SK-N-MC (cell line): ENCODE results near the gene RTP1.
"Not testable (repeated sequence)": the region's sequence is repeated elsewhere in the genome, so short reads cannot be mapped to it uniquely, and the experiment has no call there.

Source experiments
- DNase-seq: peaks from one replicate; pipeline ENCODE4 v3.0.0-alpha.2; 2011; ENCODE audit warnings: low read depth, low spot score
- H3K27ac ChIP-seq: fragments of 200-600 bp; sonication (generic); 2 replicates; pipeline ENCODE4 v1.5.1; 2016; ENCODE audit warnings: mixed run types
- H3K36me3 ChIP-seq: fragments of 200-600 bp; sonication (generic); 2 replicates; pipeline ENCODE4 v1.6.1; 2017; ENCODE audit warnings: antibody characterized with exemption, low read length, mixed read lengths; ENCODE audit not compliant: insufficient read depth
- H3K4me3 ChIP-seq: fragments of 200-600 bp; sonication (generic); 2 replicates; pipeline ENCODE4 v1.5.1; 2016
- H3K9ac ChIP-seq: fragments of 200-600 bp; sonication (generic); 2 replicates; pipeline ENCODE4 v1.8.0; 2017; ENCODE audit warnings: mixed run types, mixed read lengths; ENCODE audit not compliant: insufficient read length
- H3K9me3 ChIP-seq: fragments of 200-600 bp; sonication (generic); 2 replicates; pipeline ENCODE4 v1.6.1; 2017; ENCODE audit warnings: low read depth, mild to moderate bottlenecking, antibody characterized with exemption, low read length, moderate library complexity, mixed read lengths
- EZH2 ChIP-seq: fragments of 200-600 bp; sonication (generic); IDR thresholded peaks from one replicate; pipeline ENCODE4 v1.6.1; 2017; ENCODE audit warnings: antibody characterized with exemption
- FOXP2 ChIP-seq: optimal IDR thresholded peaks from 2 replicates; pipeline ENCODE3; 2011; ENCODE audit warnings: mild to moderate bottlenecking, moderate library complexity; ENCODE audit not compliant: insufficient read depth; ENCODE audit errors: extremely low read length, control extremely low read depth
- POLR2AphosphoS5 ChIP-seq: IDR thresholded peaks from 2 replicates; pipeline ENCODE4 v1.6.1; 2012; ENCODE audit warnings: mild to moderate bottlenecking, low read depth, low read length, borderline replicate concordance

RTP1 gene

DNA sequence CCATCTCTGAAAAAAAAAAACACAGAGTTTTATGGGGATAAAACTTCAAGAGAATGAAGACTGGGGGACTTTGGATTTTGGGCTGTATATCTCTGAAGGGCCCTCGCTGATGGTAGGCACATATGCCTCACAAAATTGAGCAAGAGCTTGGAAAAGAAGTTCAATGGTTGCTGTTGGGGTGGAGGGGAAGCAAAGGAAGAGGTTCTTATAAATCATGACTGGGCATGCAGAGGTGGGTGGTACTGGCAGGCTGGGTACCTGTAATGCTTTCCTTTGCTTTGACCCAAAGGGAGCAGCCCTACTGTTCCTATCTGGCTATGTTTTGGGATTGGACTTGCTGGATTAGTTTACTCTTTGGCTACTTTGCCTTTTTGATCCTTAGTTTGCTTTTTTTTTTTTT, 6.0 kb upstream of the RTP1 start:
- H3K9me3 ChIP-seq: no peaks in the 10 kb centered on the region
- DNase-seq: no peak
- H3K36me3 ChIP-seq: no peaks in the 10 kb centered on the region
- TF ChIP-seq FOXP2 (no peak), EZH2 (no peak), POLR2AphosphoS5 (no peak)
- H3K9ac ChIP-seq: no peak overlapping the region
- H3K4me3 ChIP-seq: no peak overlapping the region
- H3K27ac ChIP-seq: no peak overlapping the region

DNA sequence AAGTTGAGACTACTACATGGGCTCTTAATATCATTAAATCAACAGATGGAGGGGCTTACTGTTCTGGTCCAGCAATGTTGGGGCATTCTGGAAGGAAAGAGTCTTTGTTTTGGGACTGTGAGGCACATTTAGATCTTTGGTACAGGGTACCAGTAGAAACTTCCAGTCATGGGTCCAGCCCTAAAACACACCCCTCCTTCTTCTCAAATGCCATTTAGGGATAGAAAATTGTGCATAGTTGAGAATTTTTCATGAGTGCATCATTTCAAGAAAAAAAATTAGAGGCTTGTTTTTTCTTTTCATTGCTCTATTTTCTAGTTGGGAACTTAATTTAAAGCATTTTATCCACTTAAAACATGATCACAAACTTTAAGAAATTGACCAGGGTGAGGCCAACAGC, 4.1 kb upstream of the RTP1 start:
- Histone ChIP-seq H3K9me3 (no peaks in the 10 kb centered on the region), H3K4me3 (no peak overlapping the region), H3K27ac (no peak overlapping the region), H3K36me3 (no peaks in the 10 kb centered on the region), H3K9ac (no peak overlapping the region)
- no peak for TF ChIP-seq POLR2AphosphoS5
- no peak for TF ChIP-seq FOXP2
- TF ChIP-seq EZH2: no peak
- DNase-seq: no peak

DNA sequence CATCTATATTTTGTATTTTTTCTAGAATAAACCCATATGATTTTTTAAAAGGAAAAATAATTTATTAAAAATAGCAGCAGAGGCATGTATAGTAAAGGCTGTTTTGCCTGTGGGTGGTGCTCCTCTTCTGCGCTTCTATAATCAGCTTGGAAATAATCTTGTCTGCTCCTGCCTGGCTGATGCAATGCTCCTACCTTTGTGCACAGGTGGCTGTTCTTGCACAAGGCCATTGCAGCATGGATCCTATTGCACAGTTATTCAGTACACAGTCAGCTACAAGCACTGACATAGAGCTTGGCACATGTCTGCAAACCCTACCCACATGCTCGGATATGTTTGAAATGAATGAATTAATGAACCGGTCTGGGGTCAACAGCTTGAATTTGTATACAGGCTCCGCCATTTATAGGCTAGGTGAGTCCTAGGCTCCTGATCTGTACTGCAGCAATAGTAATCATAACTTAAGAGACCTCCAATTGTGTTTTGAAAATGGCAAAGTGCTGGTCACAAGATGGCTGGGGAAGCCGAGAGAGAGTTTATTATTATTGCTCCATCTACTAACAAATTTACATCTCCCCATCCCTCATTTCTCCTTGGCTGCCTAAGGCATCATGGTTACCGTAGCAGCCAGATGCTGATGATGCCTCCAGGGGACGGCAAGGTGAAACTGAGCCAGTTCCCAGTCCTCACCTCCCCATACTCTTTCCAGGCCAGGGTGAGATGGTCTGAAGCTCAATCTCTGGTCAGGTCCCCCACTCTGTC, 532 bp upstream of the RTP1 start:
- Histone ChIP-seq H3K9ac (no peak overlapping the region), H3K27ac (no peak overlapping the region), H3K36me3 (no peaks in the 10 kb centered on the region), H3K9me3 (no peaks in the 10 kb centered on the region), H3K4me3 (no peak overlapping the region)
- no peak for TF ChIP-seq FOXP2
- no peak for DNase-seq

DNA sequence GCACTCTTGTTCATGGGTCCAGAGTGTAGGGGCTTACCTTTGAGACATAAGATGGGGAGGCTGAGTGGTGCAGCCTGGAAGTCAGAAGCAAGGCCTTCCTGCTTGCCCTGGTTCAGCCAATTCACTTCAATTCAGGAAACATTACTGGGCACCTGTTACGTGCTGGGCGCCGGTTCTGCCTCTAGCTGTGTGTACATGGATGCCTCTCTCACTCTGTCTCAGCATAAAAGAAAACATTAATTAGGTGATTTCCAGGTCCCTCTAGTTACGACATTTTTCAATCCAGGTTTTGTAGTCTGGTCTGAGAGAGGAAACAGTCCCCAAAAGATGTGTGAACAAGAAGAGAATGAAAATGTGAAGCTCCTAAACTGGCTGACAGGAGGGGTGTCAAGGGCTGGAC, 1.2 kb downstream of the RTP1 start:
- H3K9me3 ChIP-seq: no peaks in the 10 kb centered on the region
- H3K4me3 ChIP-seq: no peak overlapping the region
- H3K9ac ChIP-seq: no peak overlapping the region
- H3K36me3 ChIP-seq: no peaks in the 10 kb centered on the region
- DNase-seq: no peak
- TF ChIP-seq EZH2 (no peak), FOXP2 (no peak), POLR2AphosphoS5 (no peak)
- no peak overlapping the region for H3K27ac ChIP-seq

DNA sequence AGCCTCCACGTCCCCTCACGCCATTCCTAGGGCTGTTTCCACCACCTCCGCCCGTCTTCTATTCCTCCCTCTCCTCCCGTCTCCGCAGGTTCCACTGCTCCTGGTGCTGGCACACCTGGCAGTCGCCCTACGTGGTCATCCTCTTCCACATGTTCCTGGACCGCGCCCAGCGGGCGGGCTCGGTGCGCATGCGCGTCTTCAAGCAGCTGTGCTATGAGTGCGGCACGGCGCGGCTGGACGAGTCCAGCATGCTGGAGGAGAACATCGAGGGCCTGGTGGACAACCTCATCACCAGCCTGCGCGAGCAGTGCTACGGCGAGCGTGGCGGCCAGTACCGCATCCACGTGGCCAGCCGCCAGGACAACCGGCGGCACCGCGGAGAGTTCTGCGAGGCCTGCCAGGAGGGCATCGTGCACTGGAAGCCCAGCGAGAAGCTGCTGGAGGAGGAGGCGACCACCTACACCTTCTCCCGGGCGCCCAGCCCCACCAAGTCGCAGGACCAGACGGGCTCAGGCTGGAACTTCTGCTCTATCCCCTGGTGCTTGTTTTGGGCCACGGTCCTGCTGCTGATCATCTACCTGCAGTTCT, 2.3 kb downstream of the RTP1 start:
- not testable (repeated sequence) for DNase-seq, H3K4me3 ChIP-seq, H3K9me3 ChIP-seq, H3K36me3 ChIP-seq, H3K9ac ChIP-seq, H3K27ac ChIP-seq

DNA sequence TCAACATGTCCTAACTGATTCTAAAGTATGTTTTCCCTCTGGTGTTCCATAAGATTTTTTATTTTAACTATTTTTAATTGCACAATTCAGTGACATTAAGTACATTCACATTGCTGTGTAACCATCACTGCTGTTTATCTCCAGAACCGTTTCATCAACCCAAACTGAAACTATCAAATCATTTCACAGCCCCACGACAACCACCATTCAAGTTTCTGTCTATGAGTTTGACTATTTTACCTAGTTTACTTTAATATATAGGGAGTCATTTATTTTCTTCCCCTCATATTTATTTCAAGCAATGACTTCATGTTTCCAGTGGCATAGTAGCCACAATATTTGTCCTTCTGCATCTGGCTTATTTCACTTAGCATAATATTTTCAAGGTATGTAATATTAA, 8.4 kb downstream of the RTP1 start:
- H3K4me3 ChIP-seq: no peak overlapping the region
- no peak for DNase-seq
- no peak for TF ChIP-seq FOXP2
- no peak for TF ChIP-seq POLR2AphosphoS5
- TF ChIP-seq EZH2: no peak
- H3K9me3 ChIP-seq: no peaks in the 10 kb centered on the region
- no peak overlapping the region for H3K9ac ChIP-seq
- no peaks in the 10 kb centered on the region for H3K36me3 ChIP-seq
- no peak overlapping the region for H3K27ac ChIP-seq

DNA sequence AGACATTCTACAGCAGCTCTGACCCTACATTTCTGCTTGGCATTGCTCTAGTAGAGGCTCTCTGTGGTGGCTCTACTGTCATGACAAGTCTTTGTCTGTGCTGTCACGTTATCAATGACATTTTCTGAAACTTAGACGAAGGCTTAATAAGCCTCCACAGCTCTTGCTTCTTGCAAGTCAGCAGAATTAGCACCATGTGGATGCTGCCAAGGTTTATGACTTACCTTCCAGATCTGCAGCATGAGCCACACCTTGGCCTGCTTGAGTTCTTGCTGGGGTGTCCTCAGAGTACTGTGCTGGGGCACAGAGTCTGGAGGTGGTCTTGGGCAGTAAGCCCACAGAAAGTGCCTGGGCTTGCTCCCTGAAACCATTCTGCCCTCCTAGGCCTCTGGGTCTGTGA, 9.8 kb downstream of the RTP1 start:
- Histone ChIP-seq H3K9ac (no peak overlapping the region), H3K27ac (no peak overlapping the region), H3K4me3 (no peak overlapping the region), H3K9me3 (no peaks in the 10 kb centered on the region), H3K36me3 (no peaks in the 10 kb centered on the region)
- DNase-seq: no peak
- no peak for TF ChIP-seq POLR2AphosphoS5
- TF ChIP-seq FOXP2: no peak
- TF ChIP-seq EZH2: no peak

DNA sequence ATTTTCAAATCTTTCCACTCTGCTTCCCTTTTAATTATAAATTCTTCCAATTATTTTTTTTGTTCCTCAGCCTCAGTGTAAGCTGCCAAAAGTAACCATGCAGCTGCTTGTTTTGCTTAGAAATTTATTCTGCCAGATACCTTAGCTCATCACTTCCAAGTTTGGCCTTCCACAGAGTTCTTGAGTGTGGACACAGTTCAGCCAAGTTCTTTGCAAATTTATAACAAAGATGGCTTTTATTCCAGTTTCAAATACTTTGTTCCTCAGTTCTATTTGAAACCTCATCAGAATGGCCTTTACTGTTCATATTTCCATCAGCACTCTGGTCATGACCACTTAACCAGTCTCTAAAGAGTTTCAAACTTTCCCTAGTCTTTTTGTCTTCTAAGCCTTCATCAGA, 10.3 kb downstream of the RTP1 start:
- no peak for DNase-seq
- Histone ChIP-seq H3K9me3 (no peaks in the 10 kb centered on the region), H3K36me3 (no peaks in the 10 kb centered on the region), H3K9ac (no peak overlapping the region), H3K4me3 (no peak overlapping the region), H3K27ac (no peak overlapping the region)
- TF ChIP-seq POLR2AphosphoS5: no peak
- no peak for TF ChIP-seq FOXP2
- no peak for TF ChIP-seq EZH2

DNA sequence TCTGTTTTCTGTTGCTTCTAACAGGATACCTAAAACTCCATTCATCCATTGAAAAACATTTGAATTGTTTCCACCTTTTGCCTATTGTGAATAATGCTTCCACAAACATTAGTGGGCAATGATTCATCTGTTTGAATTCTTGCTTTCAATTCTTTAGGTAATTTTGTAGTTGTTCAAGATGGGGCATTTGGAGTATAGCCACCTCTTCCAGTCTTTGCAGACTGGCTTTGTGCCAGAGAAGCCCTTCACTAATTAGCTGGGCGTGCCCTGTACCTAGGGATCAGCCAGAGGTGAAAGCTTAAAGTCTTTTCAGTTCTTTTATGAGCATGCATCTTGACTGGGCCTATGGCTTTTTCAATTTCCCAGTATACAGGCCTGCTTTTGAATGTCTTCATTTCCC, 10.9 kb downstream of the RTP1 start:
- no peak for TF ChIP-seq EZH2
- no peak for TF ChIP-seq FOXP2
- TF ChIP-seq POLR2AphosphoS5: no peak
- Histone ChIP-seq H3K4me3 (no peak overlapping the region), H3K36me3 (no peaks in the 10 kb centered on the region), H3K27ac (no peak overlapping the region), H3K9ac (no peak overlapping the region), H3K9me3 (no peaks in the 10 kb centered on the region)
- no peak for DNase-seq
